NK-92 (cell line): ENCODE measurements around the gene EXOC3L4.
"Not testable (repeated sequence)": the region's sequence is repeated elsewhere in the genome, so short reads cannot be mapped to it uniquely, and the experiment has no call there.

Experiments
- DNase-seq: peaks from one replicate; lab custom pipeline; 2025; ENCODE audit not compliant: unreplicated experiment; lab: John Stamatoyannopoulos, UW

EXOC3L4 gene

DNA sequence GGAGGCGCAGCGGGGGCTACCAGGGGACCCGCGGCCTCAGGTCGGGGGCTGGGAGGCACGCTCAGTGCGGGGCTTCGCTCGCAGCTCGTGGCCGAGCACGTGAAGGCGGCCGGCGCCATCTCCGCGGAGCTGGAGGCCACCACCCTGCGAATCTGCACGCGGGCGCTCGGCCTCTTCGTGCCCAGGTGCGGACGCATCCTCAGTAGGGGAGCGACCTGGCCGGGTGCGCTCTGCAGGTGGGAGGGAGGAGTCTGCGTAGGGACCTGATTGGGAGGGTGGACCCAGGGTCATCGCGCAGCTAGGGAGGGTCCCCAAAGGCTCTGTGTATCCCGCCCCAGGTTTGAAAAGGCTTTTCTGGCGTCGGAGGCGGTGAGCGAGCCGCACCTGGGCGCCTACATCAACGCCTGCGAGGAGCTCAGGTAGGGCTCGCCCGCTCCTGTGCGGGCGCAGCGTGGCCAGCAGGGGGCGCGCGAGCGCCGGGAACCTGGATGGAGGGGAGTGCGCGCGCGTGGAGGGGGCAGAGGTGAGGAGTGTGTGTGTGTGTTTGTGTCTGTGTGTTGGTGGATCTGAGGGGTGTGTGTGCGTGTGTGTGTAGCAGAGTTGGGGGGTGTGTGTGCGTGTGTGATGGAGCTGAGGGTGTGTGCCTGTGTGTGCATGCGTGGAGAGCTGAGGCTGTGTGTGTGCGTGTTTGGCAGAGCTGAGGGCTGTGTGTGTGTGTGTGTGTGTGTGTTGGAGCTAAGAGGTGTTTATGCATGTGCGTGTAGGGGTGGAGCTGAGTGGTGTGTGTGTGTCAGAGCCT is 10.3 kb downstream of the EXOC3L4 start:
- no peak for DNase-seq

DNA sequence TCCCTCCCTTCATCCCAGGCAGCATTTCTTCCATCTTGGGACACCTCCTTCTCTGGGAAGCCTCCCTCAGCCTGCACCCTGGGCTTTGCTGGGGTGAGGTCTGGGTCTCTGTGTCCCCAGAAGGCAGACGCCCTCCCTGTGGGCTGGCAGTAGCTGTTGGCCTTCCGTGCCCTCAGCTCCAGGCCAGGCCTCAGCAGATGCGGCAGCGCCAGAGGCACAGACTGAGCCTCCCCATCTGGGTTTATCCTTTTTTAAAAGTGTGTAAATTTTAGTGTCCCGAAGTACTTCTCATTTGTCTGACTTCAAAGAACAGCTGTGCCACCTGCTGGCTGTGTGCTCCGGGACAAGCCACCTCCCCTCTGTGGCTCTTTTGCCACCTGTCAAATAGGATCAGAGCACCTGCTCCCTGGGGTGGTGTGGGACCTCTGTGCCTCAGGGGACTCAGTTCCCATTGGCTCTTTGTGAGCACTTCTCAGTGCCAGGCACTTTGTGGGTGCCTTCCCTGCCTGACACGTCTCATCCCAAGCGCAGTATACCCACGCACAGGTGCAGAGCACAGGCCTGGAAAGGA is 11.1 kb downstream of the EXOC3L4 start:
- DNase-seq, result no peak

DNA sequence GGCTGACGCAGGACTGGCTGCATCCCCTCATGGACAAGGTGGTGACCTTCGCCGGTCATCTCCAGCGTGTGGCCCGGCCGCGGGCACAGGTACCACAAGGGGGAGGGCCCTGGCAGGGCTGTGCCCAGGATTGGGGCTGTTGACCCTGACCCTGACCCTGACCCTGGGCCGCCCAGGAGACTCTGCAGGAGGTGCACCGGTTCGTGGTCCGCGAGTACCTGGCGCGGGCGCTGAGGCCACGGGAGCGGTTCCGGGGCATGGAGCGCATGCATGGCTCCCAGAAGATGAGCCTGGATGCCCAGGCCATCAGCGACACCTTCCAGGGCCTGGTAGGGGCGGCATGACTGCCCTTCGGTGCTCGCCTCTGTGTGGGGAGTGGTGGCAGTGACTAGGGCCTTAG is 12.9 kb downstream of the EXOC3L4 start:
- DNase-seq, result no peak

DNA sequence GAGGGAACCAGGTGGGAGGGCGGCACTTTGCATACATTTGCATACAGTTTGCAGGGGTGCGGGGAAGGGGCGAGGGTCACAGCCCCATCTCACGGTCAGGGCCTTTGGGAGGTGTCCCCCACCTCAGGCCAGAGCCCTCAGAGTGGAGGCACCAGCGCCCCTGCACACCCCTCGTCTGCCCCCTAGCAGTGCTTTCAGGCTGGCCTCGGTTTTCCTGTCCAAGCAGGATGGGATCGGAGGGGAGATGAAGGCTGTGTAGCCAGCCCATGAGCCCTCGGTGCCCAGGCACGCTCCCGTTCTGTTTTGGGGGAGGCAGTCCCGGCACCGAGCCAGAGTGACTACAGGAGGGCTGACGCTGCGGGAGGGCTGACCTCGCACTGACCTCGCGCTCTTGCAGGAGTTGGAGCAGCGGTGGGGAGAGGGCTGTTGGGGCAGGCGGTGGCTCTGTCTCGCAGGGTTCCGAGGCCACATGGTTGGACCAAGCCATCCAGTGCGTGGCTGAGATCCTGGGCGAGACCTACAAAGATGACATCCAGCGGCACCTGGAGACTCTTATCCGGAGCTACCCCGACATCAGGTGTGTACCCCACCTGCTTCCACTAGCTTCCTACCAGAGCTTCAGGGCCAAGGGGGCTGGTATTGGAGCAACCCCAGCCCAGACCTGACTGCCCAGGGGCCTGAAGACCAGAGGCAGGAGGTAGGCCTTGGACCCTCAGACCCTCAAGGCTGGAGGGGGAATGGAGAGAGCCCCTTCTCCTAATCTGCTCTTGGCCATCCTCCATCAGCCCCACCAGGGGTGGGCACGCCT is 13.6 kb downstream of the EXOC3L4 start:
- DNase-seq, result no peak

DNA sequence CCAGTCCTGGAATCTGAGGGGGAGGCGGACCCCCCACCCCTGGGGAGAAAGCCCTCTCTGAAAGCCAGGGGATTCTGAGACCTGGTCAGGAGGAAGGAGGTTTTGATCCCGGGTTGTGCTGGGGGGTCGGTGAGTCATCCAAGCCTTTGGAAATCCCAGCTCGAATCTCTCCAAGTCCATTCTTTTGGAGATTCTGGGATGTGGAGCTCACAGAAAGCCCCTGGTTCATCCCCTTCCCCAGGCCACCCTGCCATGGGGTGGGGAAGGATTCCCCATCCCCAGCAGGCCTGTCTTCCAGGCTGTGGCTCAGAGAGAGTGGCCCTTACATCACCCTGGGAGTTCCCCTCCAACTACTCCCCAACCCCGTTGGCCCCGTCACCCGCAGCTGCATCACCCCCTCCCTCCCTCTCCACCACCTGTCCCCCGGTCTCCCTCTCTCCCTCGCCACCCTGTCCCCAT is 14.3 kb downstream of the EXOC3L4 start:
- DNase-seq, result no peak

DNA sequence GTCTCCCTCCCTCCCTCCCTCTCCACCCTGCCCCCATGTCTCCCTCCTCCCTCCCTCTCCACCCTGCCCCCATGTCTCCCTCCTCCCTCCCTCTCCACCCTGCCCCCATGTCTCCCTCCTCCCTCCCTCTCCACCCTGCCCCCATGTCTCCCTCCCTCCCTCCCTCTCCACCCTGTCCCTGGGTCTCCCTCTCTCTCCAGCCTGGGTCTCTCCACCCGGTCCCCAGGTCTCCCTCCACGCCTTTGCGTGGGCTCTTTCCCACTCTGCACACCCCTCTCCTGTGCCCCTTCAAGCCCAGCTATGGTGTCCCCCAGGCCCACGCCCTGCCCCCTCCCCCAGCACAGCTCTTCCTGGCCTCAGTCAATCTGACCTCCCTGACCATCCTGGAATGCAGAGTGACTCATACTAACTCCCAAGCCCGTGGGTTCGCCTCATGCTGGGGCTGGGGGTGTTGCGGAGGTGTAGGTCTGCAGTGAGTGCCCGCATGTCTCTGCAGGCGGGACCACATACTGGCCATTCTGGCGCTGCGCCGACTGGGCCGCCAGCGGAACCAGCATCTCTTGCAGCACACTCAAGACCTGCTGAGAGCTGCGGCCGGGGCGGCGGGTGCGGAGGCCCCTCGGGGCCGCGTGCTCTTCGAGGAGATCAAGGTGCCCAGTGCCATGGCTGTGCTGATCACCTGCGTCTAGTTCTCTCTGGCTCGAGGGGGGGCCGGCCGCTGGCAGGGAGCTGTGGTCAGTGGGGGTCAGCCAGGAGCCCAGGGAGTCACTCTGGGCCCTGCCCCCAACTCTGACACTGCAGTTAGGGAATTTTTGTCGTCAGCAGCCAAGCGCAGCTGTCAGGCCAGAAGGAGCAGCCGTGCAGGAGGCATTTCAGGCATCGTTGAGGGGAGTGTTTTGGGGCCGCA is 15.3 kb downstream of the EXOC3L4 start:
- no peak for DNase-seq

DNA sequence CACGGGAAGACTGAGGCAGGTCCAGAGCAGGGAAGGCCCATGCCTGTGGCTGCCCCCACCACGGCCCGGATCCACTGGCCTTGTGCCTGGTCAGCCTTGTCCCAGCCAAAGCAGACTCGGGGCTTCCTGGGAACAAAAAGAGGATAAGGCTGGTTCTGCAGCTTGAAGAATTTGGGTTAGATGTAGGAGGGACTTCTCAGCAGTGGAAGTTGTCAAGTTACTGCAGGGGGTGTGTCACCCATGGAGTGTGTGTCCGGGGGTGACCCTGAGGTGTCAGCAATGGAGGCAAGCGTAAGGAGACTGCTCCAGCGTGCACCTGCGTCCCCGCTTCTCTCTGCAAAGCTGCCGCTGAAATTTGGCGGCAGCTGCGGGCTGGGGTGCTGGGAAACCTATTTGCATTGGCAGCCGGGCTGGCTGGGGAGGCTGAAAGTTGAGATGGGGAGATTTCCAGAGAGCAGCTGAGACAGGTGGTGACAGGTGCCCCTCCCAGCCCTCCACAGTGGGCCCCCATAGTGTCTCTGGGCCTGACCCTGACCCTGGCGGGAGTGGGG is 16.2 kb downstream of the EXOC3L4 start:
- no peak for DNase-seq

DNA sequence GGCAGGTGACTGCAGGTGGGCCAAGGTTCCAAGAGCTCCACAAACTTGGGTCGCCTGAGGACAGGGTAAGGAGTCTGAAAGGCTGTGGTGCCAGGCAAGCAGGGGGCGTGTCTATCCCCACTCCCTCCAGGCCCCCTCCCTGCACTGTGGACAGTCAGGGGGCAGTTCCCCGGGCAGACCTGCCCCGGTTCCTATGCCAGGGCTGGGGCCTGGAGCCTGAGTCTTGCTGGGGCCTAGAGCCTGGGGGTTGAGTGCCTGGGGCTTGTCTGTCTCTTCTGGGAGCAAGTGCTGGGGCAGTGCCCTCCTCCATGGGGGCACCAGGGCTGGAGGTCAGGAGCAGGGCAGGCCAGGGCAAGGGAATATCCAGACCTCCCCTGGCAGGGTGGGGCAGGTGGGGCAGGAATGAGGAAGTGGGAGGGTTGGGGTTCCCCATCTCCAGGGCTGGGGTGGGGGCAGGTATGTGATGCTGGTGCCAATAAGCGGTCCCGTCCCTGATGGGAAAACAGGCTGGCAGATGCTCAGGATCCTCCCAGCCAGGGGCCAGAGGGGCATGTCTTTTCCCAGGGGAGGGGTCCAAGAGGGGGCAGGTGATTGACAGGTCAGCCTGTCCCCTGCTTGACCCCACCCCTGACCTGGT is 16.8 kb downstream of the EXOC3L4 start:
- no peak for DNase-seq

DNA sequence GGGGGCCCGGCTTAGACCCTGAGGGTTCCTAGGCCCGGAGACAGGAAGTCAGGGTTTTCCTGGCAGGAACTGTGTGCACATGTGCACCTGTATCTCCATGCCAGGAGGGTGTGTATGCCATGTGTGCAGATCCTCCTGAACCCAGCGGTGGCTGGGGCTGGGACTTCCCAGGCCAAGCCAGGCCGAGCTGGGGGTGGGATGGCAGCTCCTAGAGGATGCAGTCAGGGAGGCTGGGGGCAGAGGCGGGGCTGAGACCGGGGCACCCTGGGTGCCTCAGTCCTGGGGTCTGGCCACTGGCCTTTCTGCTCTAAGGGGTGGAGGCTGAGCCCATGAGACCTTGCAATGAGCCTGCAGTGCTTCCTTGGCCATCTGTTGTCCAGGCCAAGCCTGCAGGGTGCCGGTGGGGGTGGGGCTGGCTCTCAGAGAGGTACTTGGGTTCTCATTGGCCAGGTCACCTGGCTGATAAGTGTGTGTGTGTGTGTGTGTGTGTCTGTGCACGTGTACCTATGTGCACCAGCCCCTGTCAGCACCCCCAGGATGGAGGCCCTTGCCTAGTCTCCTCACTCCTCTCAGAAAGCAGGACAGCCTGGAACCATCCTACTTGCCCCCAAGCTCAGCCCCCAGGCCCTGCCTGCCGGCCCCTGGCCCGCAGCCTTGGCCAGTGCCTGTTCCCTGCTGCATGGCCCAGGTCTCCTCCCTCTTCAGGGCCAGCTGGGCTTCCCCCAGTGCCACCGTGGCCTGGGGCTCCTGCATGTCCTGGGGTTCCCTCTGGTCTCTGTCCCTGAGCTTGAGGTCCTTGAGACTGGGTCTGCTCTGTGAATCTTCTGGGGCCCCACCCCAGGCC is 18.1 kb downstream of the EXOC3L4 start:
- no peak for DNase-seq

DNA sequence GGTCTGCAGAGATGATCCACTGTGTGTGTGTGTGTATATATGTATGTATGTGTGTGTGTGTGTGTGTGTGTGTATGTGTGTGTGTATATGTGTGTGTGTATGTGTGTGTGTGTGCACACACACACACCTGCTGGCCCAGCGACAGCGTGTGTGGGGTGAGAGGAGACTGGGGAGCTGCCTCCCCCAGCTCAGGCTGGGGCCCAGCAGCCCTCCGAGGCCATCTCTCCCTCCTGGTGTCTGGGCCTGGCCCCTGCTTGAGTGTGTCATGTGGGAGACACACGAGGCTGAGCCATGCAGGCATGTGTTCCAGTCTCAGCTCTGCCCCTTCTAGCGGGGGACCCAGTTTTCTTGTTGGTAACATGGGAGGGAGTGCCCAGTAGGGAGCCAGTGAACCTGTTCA is 18.8 kb downstream of the EXOC3L4 start:
- no peak for DNase-seq

DNA sequence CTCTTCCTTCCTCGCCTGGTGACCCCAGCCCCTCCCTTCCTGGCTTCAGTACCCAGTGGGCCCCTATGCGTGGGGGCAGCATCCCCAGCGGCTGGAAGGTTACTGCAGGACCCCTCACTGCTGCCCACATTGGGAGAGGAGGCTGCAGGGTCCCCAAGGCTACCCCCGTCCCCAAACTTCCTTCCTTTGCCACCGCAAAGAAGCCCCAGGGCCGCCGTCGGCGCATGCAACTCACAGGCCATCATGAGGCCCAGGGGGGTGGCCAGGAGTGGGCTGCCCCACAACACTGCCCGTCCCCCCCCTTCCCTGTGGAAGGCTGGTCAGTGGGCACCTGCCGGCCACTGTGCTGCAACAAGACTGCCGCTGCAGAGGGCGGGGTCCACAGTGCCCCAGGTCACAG is 19.2 kb downstream of the EXOC3L4 start:
- no peak for DNase-seq

DNA sequence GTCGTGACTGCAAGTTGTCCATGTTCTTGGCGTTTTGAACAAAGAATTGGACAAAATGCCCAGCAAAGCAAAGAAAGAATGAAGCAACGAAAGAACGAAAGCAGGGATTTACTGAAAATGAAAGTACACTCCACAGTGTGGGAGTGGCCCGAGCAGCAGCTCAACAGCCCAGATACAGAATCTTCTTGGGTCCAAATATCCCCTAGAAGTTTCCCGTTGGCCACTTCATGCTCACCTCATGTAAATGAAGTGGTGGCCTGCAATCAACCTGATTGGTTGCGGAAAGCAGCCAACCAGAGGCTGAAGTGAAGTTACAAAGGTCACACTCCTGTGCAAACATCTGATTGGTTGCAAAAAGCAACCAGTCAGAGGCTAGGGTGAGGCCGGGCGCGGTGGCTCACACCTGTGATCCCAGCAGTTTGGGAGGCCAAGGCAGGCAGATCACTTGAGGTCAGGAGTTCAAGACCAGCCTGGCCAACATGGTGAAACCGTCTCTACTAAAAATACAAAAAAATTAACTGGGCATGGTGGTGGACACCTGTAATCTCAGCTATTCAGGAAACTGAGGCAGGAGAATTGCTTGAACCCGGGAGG is 20.7 kb downstream of the EXOC3L4 start:
- DNase-seq, result not testable (repeated sequence)

DNA sequence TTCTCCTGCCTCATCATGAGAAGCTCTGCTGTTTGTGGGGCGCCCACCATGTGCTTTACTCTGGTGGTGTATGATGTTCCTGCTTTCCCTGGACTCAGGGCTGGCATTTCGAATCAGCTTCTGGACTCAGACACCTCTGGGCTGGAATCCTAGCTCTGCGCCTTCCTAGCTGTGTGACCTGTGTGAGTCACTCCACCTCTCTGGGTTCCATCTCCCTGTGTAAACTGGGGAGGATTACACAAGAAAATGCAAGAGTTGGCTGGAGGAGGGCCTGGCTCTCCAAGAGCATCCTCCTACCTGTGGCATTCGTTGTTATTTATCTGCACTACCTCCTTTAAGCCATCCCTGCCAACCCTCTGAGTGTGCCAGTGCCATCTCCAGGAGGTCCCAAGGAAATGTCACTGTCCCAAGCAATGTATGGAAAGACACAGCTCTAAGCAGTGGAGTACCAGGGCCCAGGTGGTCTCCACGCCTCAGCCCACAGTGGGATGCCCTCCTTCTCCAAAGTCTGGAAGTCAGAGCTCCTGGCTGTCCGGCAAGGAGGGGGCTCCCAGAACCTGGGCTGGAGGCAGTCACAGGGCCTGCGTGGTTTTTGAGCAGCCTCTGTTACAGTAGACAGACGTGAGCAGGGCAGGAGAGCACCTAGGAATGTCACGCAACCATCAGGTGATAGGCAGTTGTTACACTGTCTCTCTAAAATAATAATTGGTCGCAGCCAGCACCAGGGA is 21.5 kb downstream of the EXOC3L4 start:
- no peak for DNase-seq

DNA sequence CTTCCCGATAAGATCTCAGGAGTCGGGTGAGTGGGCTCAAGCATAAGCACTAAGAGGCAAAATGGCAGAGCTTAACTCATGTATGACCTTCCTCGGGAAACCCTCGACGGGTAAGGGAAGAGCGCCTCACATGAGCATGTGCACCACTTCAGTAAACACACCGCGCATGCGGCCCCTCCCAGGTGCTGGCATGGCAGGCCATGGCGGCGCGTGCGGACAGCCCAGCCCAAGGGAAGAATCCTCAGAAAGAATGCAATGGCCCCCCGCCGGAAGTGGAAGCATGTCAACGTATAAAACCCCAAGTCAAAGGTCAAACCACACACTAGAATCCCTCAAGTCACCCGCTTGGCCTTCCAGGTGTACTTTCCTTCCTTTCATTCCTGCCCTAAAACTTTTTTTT is 22.1 kb downstream of the EXOC3L4 start:
- DNase-seq, result no peak

DNA sequence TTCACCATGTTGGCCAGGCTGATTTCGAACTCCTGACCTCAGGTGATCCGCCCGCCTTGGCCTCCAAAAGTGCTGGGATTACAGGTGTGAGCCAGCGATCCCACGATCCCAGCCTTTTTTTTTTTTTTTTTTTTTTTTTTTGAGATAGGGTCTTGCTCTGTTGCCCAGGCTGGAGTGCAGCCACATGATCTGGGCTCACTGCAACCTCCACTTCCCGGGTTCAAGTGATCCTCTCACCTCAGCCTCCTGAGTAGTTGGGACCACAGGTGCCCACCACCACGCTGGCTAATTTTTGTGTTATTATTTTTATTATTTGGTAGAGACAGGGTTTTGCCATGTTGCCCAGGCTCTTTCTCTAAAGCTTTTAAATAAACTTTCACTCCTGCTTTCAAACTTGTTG is 23.0 kb downstream of the EXOC3L4 start:
- DNase-seq, result not testable (repeated sequence)

DNA sequence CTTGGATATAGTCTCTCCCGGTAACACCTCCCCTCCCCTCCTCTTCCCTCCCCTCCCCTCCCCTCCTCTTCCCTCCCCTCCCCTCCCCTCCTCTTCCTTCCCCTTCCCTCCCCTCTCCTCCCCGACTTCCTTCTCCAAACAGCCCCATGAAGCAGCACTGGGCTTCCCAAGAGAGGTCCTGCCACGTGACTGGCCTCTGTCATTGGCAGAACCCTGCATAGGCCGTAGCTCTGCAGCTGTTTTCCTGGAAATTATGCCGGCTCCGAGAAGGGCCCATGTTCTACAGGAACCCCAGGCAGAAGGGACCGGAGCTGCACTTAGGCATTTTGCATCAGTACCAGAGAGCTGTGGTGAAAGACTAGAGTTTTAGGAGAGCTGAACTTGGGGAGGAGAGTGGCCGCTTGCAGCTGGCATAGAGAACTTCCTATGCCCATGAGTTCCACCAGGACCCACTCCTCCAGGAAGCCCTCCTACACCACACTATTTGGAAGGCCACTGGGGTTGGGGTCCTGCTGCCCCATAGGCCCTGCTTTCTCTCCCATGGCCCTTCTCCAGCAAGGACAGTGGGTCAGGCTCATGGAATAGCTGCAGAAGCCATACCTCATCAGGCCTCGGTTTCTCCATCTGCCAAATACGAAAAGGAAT is 23.6 kb downstream of the EXOC3L4 start:
- no peak for DNase-seq

DNA sequence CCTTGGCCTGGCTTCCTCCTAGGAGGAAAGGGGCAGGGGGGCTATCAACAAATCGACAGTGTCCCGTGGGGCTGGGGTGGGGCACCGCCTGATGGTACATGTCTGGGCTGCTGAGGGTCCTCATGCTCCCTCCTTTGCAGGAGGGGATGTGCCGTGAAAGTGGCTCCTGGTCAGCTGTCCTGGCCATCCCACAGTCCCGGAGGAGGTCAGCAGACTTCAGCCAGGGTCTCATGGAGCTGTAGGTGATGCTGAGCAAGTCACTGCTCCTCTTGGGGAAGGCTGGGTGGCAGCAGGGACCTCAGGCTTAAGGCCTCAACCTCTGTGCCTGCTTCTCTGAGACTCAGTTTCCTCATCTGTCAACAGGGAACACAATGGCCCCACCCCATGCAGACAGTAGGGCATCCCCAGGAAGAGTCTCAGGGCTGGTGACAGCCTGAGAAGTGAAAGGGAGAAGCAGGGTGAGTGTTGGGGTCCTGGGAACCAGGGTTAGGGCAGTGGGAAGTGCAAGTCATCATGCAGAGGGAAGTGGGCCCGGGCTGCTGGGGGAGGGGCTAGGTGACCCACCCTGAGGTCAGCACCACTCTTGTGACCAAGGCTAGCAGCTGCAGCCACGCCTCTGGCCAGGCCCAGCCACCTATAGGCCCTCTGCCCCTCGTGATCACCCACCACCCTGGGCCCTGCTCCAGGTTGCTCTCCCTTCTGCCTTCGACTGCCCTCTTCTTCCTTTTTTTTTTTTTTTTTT is 24.3 kb downstream of the EXOC3L4 start:
- DNase-seq, result no peak
